ENCODE results near the gene NES.

NES gene

DNA sequence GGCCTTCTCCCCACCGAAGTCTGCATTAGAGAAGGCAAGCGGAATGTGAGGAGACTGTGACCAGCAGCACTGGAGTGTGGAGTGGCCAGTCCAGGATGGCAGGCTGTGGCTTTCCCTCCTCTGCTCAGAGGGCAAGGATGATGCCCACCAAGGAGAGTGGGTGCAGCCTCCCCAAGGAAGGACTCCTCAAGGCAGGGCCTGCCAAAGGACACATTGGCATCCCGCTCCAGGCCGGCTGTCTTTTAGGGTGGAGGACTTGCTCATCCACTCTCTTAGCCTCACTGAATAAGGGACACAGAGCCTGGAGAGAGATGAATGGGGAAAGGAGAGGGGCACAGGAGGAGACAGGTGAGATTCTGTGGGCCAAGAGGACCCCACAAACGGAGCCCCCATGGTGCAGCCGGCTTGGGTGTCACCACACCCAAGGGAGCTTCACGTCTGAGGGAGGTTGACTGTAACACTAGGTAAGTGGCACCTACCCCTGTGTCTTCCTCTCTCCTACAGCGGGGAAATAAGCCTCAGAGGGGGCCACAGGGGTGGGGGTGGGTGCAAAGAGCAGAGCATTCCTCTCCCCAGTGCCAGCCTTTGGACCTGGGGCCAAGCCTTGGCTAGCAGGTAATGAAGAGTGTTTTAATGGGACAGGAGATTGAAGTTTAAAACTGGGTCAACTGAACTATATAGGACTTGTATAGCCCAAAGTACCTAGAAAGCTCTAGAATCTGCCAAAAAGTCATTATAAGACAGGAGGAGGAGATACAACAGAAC lies 4.2 kb upstream of the NES start:
- DNase-seq = no peak

DNA sequence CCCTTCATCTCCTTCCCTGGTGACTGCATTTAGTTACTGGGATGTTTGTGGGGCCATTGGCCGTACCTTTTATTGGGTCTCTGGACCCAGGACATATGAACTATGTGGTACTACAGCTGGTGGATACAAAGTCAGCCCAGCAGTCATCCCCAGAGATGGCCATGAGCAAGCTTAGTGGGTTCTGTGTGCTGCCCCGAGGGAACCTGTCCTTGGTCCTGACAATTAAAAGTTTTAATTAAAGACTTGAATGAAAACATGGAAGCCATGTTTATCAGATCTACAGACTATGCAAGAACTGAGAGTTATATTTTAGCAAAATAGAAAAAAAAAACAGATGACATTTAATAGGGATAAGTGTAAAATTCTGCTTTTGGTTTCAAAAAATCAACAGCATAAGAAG lies 2.8 kb upstream of the NES start:
- no peak for DNase-seq

DNA sequence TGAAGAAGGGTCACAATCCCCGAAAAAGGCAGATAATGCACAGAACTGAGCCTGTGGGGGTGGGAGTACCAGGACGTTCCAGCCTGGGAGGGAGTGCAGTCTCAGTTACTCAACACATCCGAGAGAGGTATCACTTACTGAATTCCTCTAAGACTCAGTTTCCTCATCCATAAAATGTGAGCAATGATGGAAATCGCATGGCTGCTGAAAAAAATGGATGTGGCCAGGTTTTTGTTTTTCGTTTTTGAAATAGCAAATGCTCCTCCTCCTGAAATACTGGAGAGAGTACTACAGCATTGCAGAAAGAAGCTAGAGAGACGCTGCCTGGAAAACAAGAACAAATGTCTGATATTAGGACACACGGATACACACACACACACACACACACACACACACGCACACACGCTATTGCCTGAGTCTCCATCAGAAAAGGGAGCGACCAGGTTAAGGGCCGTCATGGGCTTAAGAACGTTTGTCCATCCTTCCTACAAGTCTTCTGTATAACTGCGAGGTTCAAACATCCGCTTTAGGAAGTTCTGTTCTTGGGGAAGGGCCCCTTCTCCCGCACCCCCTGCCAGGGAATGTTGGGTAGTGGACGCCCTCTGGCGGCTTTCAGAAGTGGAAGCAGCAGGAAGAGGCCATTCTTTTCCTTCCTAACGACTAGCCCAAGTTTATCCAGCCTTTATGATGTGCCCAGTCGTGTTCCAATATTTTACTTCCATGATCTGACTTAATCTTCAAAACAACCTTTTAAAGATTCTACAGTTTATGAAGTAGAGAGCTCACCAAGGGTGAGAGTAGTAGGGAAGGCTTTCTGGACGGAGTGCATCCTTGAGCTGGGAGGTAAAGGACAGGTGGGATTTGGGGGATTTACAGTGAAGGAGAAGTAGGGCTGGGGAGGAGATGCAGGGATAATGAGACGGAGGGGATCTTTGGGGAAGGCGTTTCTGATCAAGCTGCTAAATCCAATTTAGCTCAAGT lies 699 bp upstream of the NES start:
- DNase-seq = no peak

DNA sequence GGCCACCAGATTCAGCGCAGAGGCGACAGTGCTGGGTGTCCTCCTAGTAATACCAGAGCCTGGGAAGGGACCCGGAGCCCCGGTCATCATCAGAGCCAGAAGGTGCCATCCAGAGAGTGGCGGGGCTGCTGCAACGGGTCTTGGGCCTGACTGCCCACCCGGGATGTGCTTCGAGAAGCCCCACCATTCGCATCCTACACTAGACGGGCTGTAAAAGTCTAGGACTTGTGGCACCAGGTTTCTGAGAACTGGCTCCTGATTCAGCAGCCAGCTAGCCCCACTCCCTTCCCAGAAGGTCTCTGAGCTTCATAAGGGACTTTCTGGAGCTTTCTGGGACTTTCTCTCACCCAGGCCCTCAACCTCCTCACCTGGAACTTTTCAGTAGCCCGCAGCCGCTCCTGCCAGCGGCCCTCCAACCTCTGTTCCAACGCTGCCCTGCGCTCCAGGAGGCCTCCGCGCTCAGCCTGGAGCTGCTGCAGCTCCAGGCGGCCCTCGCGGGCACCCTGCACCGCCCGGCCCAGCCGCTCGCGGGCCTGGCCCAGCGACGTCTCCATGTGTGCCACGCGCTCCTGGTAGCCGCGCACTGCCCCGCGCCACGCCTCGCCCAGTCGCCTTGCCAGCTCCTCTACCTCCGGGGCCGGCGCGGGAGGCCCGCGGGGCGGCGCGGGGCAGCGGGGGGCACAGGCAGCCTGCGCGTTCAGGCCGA lies 940 bp downstream of the NES start:
- no peak for DNase-seq

DNA sequence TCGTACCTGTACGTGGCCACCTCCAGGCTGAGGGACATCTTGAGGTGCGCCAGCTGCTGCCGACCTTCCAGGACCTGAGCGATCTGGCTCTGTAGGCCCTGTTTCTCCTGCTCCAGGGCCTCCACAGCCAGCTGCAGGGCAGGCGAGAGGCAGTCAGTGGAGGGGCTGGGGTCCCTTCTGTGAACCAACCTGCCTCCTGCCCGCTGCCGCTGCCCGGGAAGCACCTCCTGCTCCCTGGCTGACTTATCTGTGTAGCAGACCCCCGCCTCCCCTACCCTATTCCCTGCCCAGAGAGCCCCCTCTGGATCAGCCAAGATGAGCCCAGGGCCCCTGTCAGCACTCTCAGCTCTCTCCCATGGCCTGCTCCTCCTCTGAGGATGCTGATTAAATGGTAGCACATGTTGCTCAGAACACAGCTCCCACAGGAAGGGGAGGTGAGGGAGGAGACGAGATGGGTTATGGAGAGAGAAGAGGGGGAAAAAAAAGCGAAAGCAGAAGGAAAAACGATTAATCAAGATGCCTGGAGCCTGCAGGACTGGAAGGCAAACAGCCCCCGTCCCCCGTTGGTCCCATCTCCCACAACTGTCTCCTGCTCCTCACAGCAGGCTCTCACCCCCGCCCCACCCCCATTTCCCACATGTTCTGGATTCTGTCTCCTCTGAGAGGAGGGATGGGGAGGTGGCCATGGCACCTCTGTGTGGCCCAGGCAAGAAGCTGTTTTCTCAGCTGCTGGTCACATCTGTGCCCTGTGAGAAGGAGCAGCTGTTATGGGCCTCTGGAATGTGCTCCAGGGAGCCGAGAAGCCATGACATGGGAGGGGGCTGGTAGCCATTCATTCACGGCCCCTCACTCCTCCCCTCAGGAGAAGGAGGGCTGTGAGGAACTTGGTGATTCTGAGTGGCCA lies 1.7 kb downstream of the NES start:
- no peak for DNase-seq

GRCh38 chr1:156673387-156674121 lies 3.7 kb downstream of the NES start:
- no peak for DNase-seq

DNA sequence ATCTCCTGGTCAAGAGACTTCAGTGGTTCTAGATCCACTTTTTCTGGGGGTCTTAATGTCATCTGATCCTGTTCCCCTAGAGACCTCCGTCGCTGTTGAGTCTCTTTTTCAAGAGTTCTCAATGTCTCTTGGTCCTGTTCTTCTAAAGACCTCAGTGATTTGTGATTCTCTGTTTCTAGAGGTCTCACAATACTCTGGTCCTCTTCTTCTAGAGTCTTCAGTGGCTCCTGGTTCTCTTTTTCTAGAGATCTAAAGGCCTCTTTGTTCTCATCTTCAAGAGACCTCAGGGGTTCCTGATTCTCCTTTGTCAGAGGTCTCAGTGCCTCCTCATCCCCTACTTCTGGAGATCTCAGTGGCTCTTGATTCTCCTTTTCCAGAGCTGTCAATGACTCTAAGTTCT lies 5.4 kb downstream of the NES start:
- no peak for DNase-seq

DNA sequence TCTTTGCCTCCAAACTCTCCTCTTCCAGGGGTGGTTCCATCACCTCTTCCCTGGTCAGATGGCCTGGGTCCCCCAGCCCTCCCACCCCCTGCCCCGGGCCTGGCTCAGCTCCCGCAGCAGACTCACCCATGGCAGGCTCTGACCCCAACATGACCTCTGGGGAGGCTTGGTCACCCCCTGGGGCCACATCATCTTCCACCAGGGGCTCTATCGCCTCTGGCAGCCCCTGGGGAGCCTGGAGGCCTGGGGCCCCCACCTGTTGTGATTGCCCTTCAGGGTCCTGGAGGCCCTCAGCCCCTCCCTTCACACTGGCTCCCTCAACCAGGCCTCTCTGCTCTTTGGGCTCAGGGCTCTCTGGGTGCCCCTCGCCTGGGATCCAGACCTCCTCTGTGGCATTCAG lies 6.4 kb downstream of the NES start:
- no peak for DNase-seq

DNA sequence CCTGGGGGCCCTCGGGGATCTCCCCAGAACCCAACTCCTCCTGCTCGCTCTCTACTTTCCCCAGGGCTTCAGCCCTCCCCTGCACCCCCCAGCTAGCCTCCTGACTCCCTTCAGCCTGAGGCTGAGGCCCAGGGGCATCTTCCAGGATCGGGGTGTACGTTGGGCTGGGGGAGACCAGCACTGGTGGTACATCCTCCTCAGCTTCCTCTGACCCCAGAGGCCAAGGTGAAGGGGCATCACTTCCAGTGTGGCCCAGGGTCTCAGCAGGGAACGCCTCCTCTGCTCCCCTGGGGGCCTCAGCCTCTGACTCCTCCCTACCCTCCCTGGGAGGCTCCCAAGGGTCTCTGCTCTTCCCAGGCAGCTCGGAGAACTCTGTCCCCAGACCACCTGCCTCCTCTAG lies 6.8 kb downstream of the NES start:
- no peak for DNase-seq

GRCh38 chr1:156669794-156670193 lies 7.4 kb downstream of the NES start:
- DNase-seq = no peak

GRCh38 chr1:156668801-156669637 lies 8.2 kb downstream of the NES start:
- no peak for DNase-seq

DNA sequence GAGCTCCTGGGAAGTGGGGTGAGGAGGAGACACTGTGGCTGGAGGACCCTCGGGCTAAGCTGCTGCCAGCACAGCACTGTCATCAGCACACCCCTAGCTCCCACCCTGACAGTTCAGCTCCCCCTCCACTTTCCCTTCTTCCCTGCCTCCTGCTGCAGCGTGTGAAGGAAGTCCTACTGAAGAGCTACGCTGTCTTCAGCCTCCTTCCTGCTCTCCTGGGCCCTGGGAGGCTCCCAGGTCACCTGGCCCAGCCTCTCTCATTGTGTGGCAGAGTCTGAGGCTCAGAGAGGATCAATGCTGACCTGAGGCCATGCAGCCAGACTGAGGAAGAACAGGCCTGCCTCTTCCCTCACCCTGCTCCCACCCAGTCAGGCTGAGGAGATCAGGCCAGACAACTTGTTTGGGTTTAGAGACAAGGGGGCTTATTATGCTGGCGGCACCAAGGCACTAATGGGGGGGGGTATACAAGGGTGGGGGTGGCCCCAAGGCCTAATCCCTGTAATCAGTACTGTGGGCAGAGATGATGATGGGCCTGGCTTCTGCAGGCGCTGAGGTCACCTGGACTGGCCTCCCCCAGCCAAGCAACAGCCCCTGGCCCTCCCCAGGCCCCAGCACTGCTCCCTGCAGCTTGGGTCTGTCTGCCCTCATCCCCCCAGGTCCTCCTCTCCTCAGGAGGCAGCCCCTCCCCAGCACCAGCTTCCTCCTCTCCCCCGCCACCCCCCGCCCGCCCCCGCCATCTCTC lies 9.1 kb downstream of the NES start:
- no peak for DNase-seq

- DNase-seq = peak in 1 of 2 experiments; percentile 60
Measured at GRCh38 chr1:156667610-156667967, 9.6 kb downstream of the NES start.

DNA sequence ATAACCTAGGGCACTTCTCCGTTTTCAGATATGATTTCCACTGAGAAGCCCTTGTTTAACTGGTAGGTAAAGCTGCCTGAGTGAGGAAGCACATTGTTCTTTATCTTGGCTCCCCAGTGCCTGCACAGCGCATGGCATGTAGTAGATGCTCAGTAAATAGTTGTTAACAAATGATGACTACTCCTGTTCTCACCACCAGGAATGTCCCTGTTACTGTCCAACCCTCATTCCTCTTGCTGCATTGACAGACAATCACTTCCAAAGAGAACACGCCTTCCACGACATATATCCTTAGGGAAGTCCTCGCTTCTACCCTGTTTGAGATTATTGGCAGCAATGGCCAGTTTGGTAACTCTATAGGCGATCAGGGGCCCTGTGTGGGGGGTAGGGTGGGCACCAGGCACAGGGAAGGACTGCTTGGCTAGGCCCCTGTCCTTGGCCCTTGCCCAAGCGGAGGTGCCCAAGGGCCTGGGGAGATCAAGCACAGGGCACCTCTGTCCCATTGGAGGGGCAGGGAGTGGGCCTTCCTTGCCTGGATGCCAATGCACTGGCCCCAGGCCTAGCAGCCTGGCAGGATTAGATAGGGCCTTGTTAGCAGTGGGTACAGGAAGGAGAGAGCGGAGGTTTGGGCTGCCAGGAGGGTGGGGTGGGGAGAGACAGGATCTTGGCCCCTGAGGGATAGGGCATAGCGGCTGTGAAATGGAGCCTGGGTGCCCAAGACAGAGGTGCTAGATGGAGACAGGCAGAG lies 10.2 kb downstream of the NES start:
- DNase-seq = no peak

- no peak for DNase-seq
Measured at GRCh38 chr1:156665539-156665938, 11.7 kb downstream of the NES start.

GRCh38 chr1:156664767-156665411 lies 12.3 kb downstream of the NES start:
- DNase-seq = no peak

GRCh38 chr1:156664046-156664766 lies 13.0 kb downstream of the NES start:
- no peak for DNase-seq

DNA sequence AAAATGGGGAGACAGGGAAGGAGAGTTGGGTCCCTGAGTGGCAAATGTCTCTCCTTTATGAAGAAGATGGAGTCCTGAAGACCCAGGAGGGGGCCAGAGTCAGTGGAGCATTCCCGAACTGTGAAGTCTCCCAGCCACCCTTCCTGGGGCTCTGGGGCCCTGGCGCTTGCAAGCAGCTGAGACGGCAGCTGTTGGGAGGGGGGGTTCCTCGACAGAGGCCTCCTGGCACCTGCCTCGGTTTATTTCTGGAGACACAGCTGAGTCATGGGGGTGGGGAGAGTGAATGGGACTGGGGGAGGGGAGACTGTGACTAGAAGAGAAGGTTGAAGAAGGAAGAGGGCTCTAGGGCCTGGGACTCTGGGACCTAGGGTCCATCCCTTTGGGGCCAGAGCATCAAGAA lies 14.0 kb downstream of the NES start:
- DNase-seq = no peak
